Brain microvascular endothelial cell (primary cell): ENCODE measurements around the gene RYR3.

Source experiments
- DNase-seq: peaks from one replicate; pipeline ENCODE4 v3.0.0-alpha.2; 2020
- H3K27ac ChIP-seq: fragments of 250-450 bp; sonication (Bioruptor Pico); 2 replicates; pipeline ENCODE4 v1.5.1; 2020; ENCODE audit warnings: mild to moderate bottlenecking, moderate library complexity
- H3K27me3 ChIP-seq: fragments of 250-450 bp; sonication (Bioruptor Pico); replicated peaks from 2 replicates; pipeline ENCODE4 v1.5.1; 2020; ENCODE audit warnings: mild to moderate bottlenecking
- H3K36me3 ChIP-seq: fragments of 250-450 bp; sonication (Bioruptor Pico); replicated peaks from 2 replicates; pipeline ENCODE4 v1.5.1; 2020; ENCODE audit warnings: mild to moderate bottlenecking
- H3K4me3 ChIP-seq: 2 replicates; pipeline ENCODE4 v1.5.1; 2011; ENCODE audit warnings: low read depth, mild to moderate bottlenecking, control low read depth, low read length, moderate library complexity
- in situ Hi-C: cut with HindIII; loops from 2 replicates; pipeline ENCODE4 v1.10.0; 2017; ENCODE audit warnings: low sequenced_read_pairs, low pct_ligation_motif_present
- TF ChIP-seq, protein P1 (sequence below): IDR thresholded peaks from 2 replicates; pipeline ENCODE4 v1.5.1; 2011; ENCODE audit warnings: low read depth, mild to moderate bottlenecking, moderate library complexity, low read length, control low read depth, inconsistent platforms; ENCODE audit errors: missing control alignments

Gene RYR3

DNA sequence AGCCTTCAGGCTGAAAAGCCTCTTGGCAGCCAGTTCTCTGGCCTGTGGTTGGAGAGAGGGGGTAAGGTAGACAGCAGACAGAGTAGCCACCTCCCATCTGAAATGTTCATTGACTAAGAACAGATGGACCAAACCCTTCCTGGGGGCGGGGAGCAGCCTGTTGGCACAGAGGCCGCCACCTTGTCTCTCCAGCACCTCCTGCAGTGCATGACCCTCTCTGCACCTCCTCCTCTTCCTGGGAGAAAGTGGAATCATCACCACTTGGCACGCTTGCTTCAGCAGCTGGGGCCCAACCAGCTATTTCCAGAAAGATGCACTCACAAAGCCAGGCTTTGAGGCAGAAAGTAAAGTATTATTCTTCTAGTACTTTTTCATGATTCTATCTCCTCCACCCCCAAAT, 344.1 kb downstream of the RYR3 start:
- DNase-seq, result no peak
- Histone ChIP-seq H3K36me3 (no peaks in the 10 kb centered on the region), H3K4me3 (no peak overlapping the region), H3K27ac (no peak overlapping the region), H3K27me3 (no peaks in the 10 kb centered on the region)
- in situ Hi-C loops, result no loop called here
- TF ChIP-seq, protein P1, sequence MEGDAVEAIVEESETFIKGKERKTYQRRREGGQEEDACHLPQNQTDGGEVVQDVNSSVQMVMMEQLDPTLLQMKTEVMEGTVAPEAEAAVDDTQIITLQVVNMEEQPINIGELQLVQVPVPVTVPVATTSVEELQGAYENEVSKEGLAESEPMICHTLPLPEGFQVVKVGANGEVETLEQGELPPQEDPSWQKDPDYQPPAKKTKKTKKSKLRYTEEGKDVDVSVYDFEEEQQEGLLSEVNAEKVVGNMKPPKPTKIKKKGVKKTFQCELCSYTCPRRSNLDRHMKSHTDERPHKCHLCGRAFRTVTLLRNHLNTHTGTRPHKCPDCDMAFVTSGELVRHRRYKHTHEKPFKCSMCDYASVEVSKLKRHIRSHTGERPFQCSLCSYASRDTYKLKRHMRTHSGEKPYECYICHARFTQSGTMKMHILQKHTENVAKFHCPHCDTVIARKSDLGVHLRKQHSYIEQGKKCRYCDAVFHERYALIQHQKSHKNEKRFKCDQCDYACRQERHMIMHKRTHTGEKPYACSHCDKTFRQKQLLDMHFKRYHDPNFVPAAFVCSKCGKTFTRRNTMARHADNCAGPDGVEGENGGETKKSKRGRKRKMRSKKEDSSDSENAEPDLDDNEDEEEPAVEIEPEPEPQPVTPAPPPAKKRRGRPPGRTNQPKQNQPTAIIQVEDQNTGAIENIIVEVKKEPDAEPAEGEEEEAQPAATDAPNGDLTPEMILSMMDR, result no peak

GRCh38 chr15:33655488-33655887, 344.7 kb downstream of the RYR3 start:
- TF ChIP-seq, protein P1, result no peak
- H3K36me3 ChIP-seq, result no peaks in the 10 kb centered on the region
- in situ Hi-C loops, result no loop called here
- no peaks in the 10 kb centered on the region for H3K27me3 ChIP-seq
- H3K27ac ChIP-seq, result no peak overlapping the region
- no peak for DNase-seq
- H3K4me3 ChIP-seq, result no peak overlapping the region

GRCh38 chr15:33656168-33656567, 345.4 kb downstream of the RYR3 start:
- TF ChIP-seq, protein P1, result no peak
- H3K27ac ChIP-seq, result no peak overlapping the region
- H3K36me3 ChIP-seq, result no peaks in the 10 kb centered on the region
- no peak for DNase-seq
- no peak overlapping the region for H3K4me3 ChIP-seq
- no peaks in the 10 kb centered on the region for H3K27me3 ChIP-seq
- in situ Hi-C loops, result no loop called here

DNA sequence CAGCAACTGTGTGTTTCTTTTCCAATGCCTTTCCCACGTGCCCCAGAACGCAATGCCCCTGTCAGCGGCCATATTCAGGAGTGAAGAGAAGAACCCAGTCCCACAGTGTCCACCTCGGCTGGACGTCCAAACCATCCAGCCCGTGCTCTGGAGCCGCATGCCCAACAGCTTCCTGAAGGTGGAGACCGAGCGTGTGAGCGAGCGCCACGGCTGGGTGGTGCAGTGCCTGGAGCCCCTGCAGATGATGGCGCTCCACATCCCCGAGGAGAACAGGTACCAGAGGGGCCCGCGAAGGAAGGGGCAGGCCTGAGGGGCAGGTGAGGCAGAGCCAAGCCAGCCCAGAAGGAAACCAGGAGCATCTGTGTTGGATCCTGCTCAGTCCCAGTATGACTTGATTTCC, 349.4 kb downstream of the RYR3 start:
- Histone ChIP-seq H3K36me3 (no peaks in the 10 kb centered on the region), H3K27ac (no peak overlapping the region), H3K27me3 (no peaks in the 10 kb centered on the region), H3K4me3 (no peak overlapping the region)
- in situ Hi-C loops, result no loop called here
- TF ChIP-seq, protein P1, result no peak
- no peak for DNase-seq

DNA sequence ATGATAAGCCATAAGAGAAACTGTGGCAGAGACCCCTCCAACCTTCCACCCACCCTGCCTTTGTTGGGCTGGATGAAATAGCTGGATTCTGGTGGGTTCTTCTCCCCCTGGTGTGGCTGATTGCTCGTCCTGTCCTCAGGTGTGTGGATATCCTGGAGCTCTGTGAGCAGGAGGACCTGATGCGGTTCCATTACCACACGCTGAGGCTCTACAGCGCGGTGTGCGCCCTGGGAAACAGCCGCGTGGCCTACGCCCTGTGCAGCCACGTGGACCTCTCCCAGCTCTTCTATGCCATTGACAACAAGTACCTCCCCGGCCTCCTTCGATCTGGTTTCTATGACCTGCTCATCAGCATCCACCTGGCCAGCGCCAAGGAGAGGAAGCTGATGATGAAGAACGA, 351.2 kb downstream of the RYR3 start:
- Histone ChIP-seq H3K36me3 (no peaks in the 10 kb centered on the region), H3K27me3 (no peaks in the 10 kb centered on the region), H3K4me3 (no peak overlapping the region), H3K27ac (no peak overlapping the region)
- TF ChIP-seq, protein P1, result no peak
- no peak for DNase-seq
- in situ Hi-C loops, result no loop called here

- no peak overlapping the region for H3K4me3 ChIP-seq
- in situ Hi-C loops, result no loop called here
- H3K27me3 ChIP-seq, result no peaks in the 10 kb centered on the region
- TF ChIP-seq, protein P1, result no peak
- H3K36me3 ChIP-seq, result no peaks in the 10 kb centered on the region
- DNase-seq, result no peak
- no peak overlapping the region for H3K27ac ChIP-seq
Observed at GRCh38 chr15:33664947-33665346, 354.2 kb downstream of the RYR3 start.
